ENCODE measurements around the gene DENND4C.

DNA sequence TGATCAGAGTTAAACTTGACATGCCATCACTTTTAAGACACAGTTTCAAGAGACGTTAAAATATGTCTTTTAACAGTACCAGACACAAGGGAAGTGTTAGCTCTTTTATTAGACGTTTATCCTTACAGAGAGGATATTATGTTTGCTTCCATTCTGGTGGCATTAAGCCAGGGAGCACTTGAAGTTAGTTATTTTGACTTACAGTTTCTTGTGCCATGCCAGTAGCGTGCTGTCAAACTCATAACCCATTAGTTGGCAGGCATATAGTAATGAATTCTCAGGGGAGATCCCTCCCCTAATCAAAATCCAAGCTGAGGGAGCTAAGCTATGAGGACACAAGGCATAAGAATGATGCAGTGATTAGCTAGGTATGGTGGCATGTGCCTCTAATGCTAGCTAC is 83.1 kb downstream of the DENND4C start:
- TF ChIP-seq ELF1 (IDR thresholded peaks at IDR 0.05), result no peak
- TF ChIP-seq TAF1 (IDR thresholded peaks at IDR 0.05; ENCODE audit: borderline replicate concordance, low read depth, low read length), result no peak
- TF ChIP-seq, protein P1, sequence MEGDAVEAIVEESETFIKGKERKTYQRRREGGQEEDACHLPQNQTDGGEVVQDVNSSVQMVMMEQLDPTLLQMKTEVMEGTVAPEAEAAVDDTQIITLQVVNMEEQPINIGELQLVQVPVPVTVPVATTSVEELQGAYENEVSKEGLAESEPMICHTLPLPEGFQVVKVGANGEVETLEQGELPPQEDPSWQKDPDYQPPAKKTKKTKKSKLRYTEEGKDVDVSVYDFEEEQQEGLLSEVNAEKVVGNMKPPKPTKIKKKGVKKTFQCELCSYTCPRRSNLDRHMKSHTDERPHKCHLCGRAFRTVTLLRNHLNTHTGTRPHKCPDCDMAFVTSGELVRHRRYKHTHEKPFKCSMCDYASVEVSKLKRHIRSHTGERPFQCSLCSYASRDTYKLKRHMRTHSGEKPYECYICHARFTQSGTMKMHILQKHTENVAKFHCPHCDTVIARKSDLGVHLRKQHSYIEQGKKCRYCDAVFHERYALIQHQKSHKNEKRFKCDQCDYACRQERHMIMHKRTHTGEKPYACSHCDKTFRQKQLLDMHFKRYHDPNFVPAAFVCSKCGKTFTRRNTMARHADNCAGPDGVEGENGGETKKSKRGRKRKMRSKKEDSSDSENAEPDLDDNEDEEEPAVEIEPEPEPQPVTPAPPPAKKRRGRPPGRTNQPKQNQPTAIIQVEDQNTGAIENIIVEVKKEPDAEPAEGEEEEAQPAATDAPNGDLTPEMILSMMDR (IDR thresholded peaks at IDR 0.05), result no peak

Data from SK-N-SH (cell line).